Activated naive CD8-positive, alpha-beta T cell treated with anti-CD3 and anti-CD28 coated beads, Interleukin-2, amount 10 ng/mL, durations not matched to agents 7 days and 5 days (primary cell): Measurements from ENCODE around the gene TMTC2. TPM values are rescaled to one million over a fixed set of nuclear protein-coding genes. Genes with fewer than 3 reads are reported as not detected.

Experiments
- ATAC-seq: fragments of 150-1000 bp; cut with Tn5 transposase; one replicate; pipeline ENCODE4 v1.10.0; 2021; ENCODE audit warnings: low read depth, moderate library complexity
- POLR2A ChIA-PET: fragments of 350-600 bp; sonication (Branson Sonifier 250); formaldehyde crosslinking; loops from one replicate; lab custom pipeline; 2021; ENCODE audit warnings: antibody characterized with exemption; lab: Charles Lee
- DNase-seq: peaks from one replicate; pipeline ENCODE4 v3.0.0; 2021
- H3K27ac Mint-ChIP-seq: one replicate; pipeline ENCODE4 v1.8.0; 2022; ENCODE audit warnings: mild to moderate bottlenecking, mixed read lengths
- H3K27me3 Mint-ChIP-seq: one replicate; pipeline ENCODE4 v1.8.0; 2022; ENCODE audit warnings: mild to moderate bottlenecking, moderate library complexity, mixed read lengths
- H3K36me3 Mint-ChIP-seq: one replicate; pipeline ENCODE4 v1.8.0; 2021; ENCODE audit warnings: mild to moderate bottlenecking, mixed read lengths
- H3K4me1 Mint-ChIP-seq: one replicate; pipeline ENCODE4 v1.8.0; 2021; ENCODE audit warnings: mixed read lengths
- H3K4me3 Mint-ChIP-seq: one replicate; pipeline ENCODE4 v1.8.0; 2022; ENCODE audit warnings: mild to moderate bottlenecking, moderate library complexity, mixed read lengths
- H3K9me3 Mint-ChIP-seq: one replicate; pipeline ENCODE4 v1.8.0; 2021; ENCODE audit warnings: mixed read lengths
- total RNA-seq, 2 experiments: library from RNA; stranded (reverse); gene quantifications; one replicate each; pipeline ENCODE4 v1.2.3, GENCODE V29; 2021

The TMTC2 gene
- total RNA-seq, 2 experiments from 2014 or later = 3.3 to 4.1 TPM

- DNase-seq = no peak
- Mint-ChIP-seq H3K4me1 (no peaks in the 10 kb centered on the region), H3K9me3 (peaks cover 15% of the 10 kb centered on the region), H3K27ac (no peak overlapping the region), H3K36me3 (no peaks in the 10 kb centered on the region), H3K27me3 (no peaks in the 10 kb centered on the region), H3K4me3 (no peak overlapping the region)
- no peak for ATAC-seq
- POLR2A ChIA-PET = no interaction called here
Observed at GRCh38 chr12:83010169-83010804, 323.6 kb downstream of the TMTC2 start.

- ATAC-seq = no peak
- no peak overlapping the region for H3K27ac Mint-ChIP-seq
- no peaks in the 10 kb centered on the region for H3K4me1 Mint-ChIP-seq
- no peaks in the 10 kb centered on the region for H3K27me3 Mint-ChIP-seq
- DNase-seq = no peak
- H3K9me3 Mint-ChIP-seq = peaks cover 6% of the 10 kb centered on the region
- H3K4me3 Mint-ChIP-seq = no peak overlapping the region
- peaks cover 3% of the 10 kb centered on the region for H3K36me3 Mint-ChIP-seq
- POLR2A ChIA-PET = no interaction called here
Observed at GRCh38 chr12:83015390-83016217, 328.9 kb downstream of the TMTC2 start.

- no peak overlapping the region for H3K4me3 Mint-ChIP-seq
- ATAC-seq = no peak
- no peaks in the 10 kb centered on the region for H3K4me1 Mint-ChIP-seq
- DNase-seq = no peak
- H3K36me3 Mint-ChIP-seq = peaks cover 3% of the 10 kb centered on the region
- H3K27ac Mint-ChIP-seq = no peak overlapping the region
- peaks cover 4% of the 10 kb centered on the region for H3K9me3 Mint-ChIP-seq
- H3K27me3 Mint-ChIP-seq = no peaks in the 10 kb centered on the region
- POLR2A ChIA-PET = no interaction called here
Observed at GRCh38 chr12:83016218-83016835, 329.6 kb downstream of the TMTC2 start.

- Mint-ChIP-seq H3K36me3 (peaks cover 3% of the 10 kb centered on the region), H3K27me3 (no peaks in the 10 kb centered on the region), H3K9me3 (peaks cover 2% of the 10 kb centered on the region), H3K4me1 (no peaks in the 10 kb centered on the region), H3K27ac (no peak overlapping the region), H3K4me3 (no peak overlapping the region)
- POLR2A ChIA-PET = no interaction called here
- ATAC-seq (no peak), DNase-seq (no peak)
Observed at GRCh38 chr12:83016991-83017390, 330.3 kb downstream of the TMTC2 start.

GRCh38 chr12:83018088-83018487 is 331.4 kb downstream of the TMTC2 start:
- Mint-ChIP-seq H3K4me3 (no peak overlapping the region), H3K9me3 (peaks cover 2% of the 10 kb centered on the region), H3K27ac (no peak overlapping the region), H3K4me1 (no peaks in the 10 kb centered on the region), H3K27me3 (no peaks in the 10 kb centered on the region), H3K36me3 (peaks cover 3% of the 10 kb centered on the region)
- no peak for DNase-seq
- POLR2A ChIA-PET = no interaction called here
- no peak for ATAC-seq

GRCh38 chr12:83027021-83027723 is 340.5 kb downstream of the TMTC2 start:
- Mint-ChIP-seq H3K36me3 (no peaks in the 10 kb centered on the region), H3K4me3 (no peak overlapping the region), H3K4me1 (no peaks in the 10 kb centered on the region), H3K27me3 (no peaks in the 10 kb centered on the region), H3K27ac (no peak overlapping the region), H3K9me3 (peaks cover 1% of the 10 kb centered on the region)
- POLR2A ChIA-PET = no interaction called here
- DNase-seq = no peak
- no peak for ATAC-seq

GRCh38 chr12:83031196-83031595 is 344.5 kb downstream of the TMTC2 start:
- Mint-ChIP-seq H3K36me3 (no peaks in the 10 kb centered on the region), H3K4me1 (no peaks in the 10 kb centered on the region), H3K27ac (no peak overlapping the region), H3K4me3 (no peak overlapping the region), H3K27me3 (no peaks in the 10 kb centered on the region), H3K9me3 (no peaks in the 10 kb centered on the region)
- DNase-seq (no peak), ATAC-seq (no peak)
- POLR2A ChIA-PET = no interaction called here

GRCh38 chr12:83036847-83037246 is 350.1 kb downstream of the TMTC2 start:
- H3K36me3 Mint-ChIP-seq = no peaks in the 10 kb centered on the region
- H3K4me3 Mint-ChIP-seq = no peak overlapping the region
- POLR2A ChIA-PET = no interaction called here
- H3K27ac Mint-ChIP-seq = no peak overlapping the region
- DNase-seq = no peak
- H3K9me3 Mint-ChIP-seq = no peaks in the 10 kb centered on the region
- ATAC-seq = no peak
- no peaks in the 10 kb centered on the region for H3K27me3 Mint-ChIP-seq
- no peaks in the 10 kb centered on the region for H3K4me1 Mint-ChIP-seq

- H3K4me3 Mint-ChIP-seq = no peak overlapping the region
- H3K27ac Mint-ChIP-seq = no peak overlapping the region
- no peaks in the 10 kb centered on the region for H3K9me3 Mint-ChIP-seq
- POLR2A ChIA-PET = no interaction called here
- no peaks in the 10 kb centered on the region for H3K27me3 Mint-ChIP-seq
- no peaks in the 10 kb centered on the region for H3K4me1 Mint-ChIP-seq
- H3K36me3 Mint-ChIP-seq = no peaks in the 10 kb centered on the region
- DNase-seq (no peak), ATAC-seq (no peak)
Observed at GRCh38 chr12:83039413-83039812, 352.7 kb downstream of the TMTC2 start.

GRCh38 chr12:83040339-83040738 is 353.6 kb downstream of the TMTC2 start:
- H3K4me3 Mint-ChIP-seq = no peak overlapping the region

GRCh38 chr12:83040991-83041390 is 354.3 kb downstream of the TMTC2 start:
- no peak overlapping the region for H3K4me3 Mint-ChIP-seq
- H3K4me1 Mint-ChIP-seq = no peaks in the 10 kb centered on the region
- DNase-seq (no peak), ATAC-seq (no peak)
- H3K27ac Mint-ChIP-seq = no peak overlapping the region
- POLR2A ChIA-PET = no interaction called here
- H3K9me3 Mint-ChIP-seq = no peaks in the 10 kb centered on the region
- no peaks in the 10 kb centered on the region for H3K36me3 Mint-ChIP-seq
- no peaks in the 10 kb centered on the region for H3K27me3 Mint-ChIP-seq

More at GRCh38 chr12:83040339-83040738, 353.6 kb downstream of the TMTC2 start:
- no peaks in the 10 kb centered on the region for H3K9me3 Mint-ChIP-seq
- ATAC-seq (no peak), DNase-seq (no peak)
- no peaks in the 10 kb centered on the region for H3K36me3 Mint-ChIP-seq
- POLR2A ChIA-PET = no interaction called here
- no peak overlapping the region for H3K27ac Mint-ChIP-seq
- no peaks in the 10 kb centered on the region for H3K27me3 Mint-ChIP-seq
- H3K4me1 Mint-ChIP-seq = no peaks in the 10 kb centered on the region

GRCh38 chr12:83042441-83043200 is 355.9 kb downstream of the TMTC2 start:
- no peak overlapping the region for H3K27ac Mint-ChIP-seq

GRCh38 chr12:83044736-83045135 is 358.0 kb downstream of the TMTC2 start:
- Mint-ChIP-seq H3K36me3 (no peaks in the 10 kb centered on the region), H3K27me3 (no peaks in the 10 kb centered on the region), H3K27ac (no peak overlapping the region), H3K4me3 (no peak overlapping the region), H3K4me1 (no peaks in the 10 kb centered on the region), H3K9me3 (no peaks in the 10 kb centered on the region)
- ATAC-seq (no peak), DNase-seq (no peak)
- POLR2A ChIA-PET = no interaction called here

More at GRCh38 chr12:83042441-83043200, 355.9 kb downstream of the TMTC2 start:
- H3K36me3 Mint-ChIP-seq = no peaks in the 10 kb centered on the region
- H3K4me3 Mint-ChIP-seq = no peak overlapping the region
- ATAC-seq (no peak), DNase-seq (no peak)
- no peaks in the 10 kb centered on the region for H3K9me3 Mint-ChIP-seq
- POLR2A ChIA-PET = no interaction called here
- no peaks in the 10 kb centered on the region for H3K4me1 Mint-ChIP-seq
- no peaks in the 10 kb centered on the region for H3K27me3 Mint-ChIP-seq
